ENCODE measurements around the gene ARID4A. TPM values are rescaled to one million over a fixed set of nuclear protein-coding genes. Genes with fewer than 3 reads are reported as not detected.
"Not testable (repeated sequence)": the region's sequence is repeated elsewhere in the genome, so short reads cannot be mapped to it uniquely, and the experiment has no call there.

The ARID4A gene
- polyA plus RNA-seq (2013, experiment 1 of 2): 24.6 TPM
- polyA plus RNA-seq (2013, experiment 2 of 2): 24.5 TPM

GRCh38 chr14:58298477-58299400 is at the start of gene ARID4A:
TSS of gene ARID4A (plus strand) at chr14:58298555. CDS start at chr14:58299855, 1,300 bp downstream.
- WGBS, 2 donors (ENCODE audit: extremely low coverage in 2 of 2, insufficient read length in 2 of 2, insufficient replicate concordance in 1 of 2): no CpG with 5 or more reads among the region's 79 CpGs
- H3K14ac ChIP-seq (ENCODE audit: low read length): peak within 1 kb of the TSS; percentile 65
- peak within 1 kb of the TSS; percentile 95 for H3K27ac ChIP-seq (replicated peaks; ENCODE audit: low read length)
- H3K4me3 ChIP-seq (ENCODE audit: low read length in 2 of 2): peak within 1 kb of the TSS; percentile 66 to 97
- peak within 1 kb of the TSS; percentile 68 for H3K4me2 ChIP-seq (ENCODE audit: insufficient read depth, low read length, poor library complexity, severe bottlenecking)
- peak within 1 kb of the TSS; percentile 47 for H2BK120ac ChIP-seq (ENCODE audit: low read depth, low read length)
- peak within 1 kb of the TSS; percentile 89 for H2BK5ac ChIP-seq (ENCODE audit: low read length)
- no peaks in the 10 kb centered on the region for H3K27me3 ChIP-seq (ENCODE audit: control insufficient read depth in 3 of 3, insufficient read depth in 3 of 3, low read depth in 1 of 3, low read length in 3 of 3)
- peak within 1 kb of the TSS; percentile 62 for H2BK15ac ChIP-seq (ENCODE audit: low read length)
- peak within 1 kb of the TSS; percentile 5 for H3K4ac ChIP-seq (ENCODE audit: low read length)
- H3K18ac ChIP-seq (ENCODE audit: low read length): peak within 1 kb of the TSS; percentile 98
- peak within 1 kb of the TSS; percentile 93 for H2AFZ ChIP-seq (ENCODE audit: low read length)
- peak within 1 kb of the TSS; percentile 58 for H3K23ac ChIP-seq (ENCODE audit: low read depth, low read length, poor library complexity)
- no peaks in the 10 kb centered on the region for H3K9me3 ChIP-seq (replicated peaks in 1 of 2; ENCODE audit: control insufficient read depth in 2 of 2, insufficient read depth in 1 of 2, low read depth in 1 of 2, low read length in 2 of 2)
- no peak within 1 kb of the TSS for H4K8ac ChIP-seq (ENCODE audit: low read depth, low read length)
- peak within 1 kb of the TSS; percentile 22 for H2BK12ac ChIP-seq (ENCODE audit: low read length)
- no peak for DNase-seq (ENCODE audit: low spot score)
- peaks cover 9 to 56% of the 10 kb centered on the region in 2 donors for H3K36me3 ChIP-seq (replicated peaks in 1 of 2; ENCODE audit: control insufficient read depth in 2 of 2, insufficient read depth in 2 of 2, low read length in 2 of 2)
- peak within 1 kb of the TSS; percentile 70 for H2AK5ac ChIP-seq (ENCODE audit: low read depth, low read length)
- no peak within 1 kb of the TSS for H4K91ac ChIP-seq (ENCODE audit: low read depth, low read length, poor library complexity)
- peak within 1 kb of the TSS; percentile 93 for H3K9ac ChIP-seq (ENCODE audit: low read depth, low read length, poor library complexity)
- peaks cover 0 to 4% of the 10 kb centered on the region in 2 donors for H3K4me1 ChIP-seq (ENCODE audit: control insufficient read depth in 2 of 2, insufficient read depth in 1 of 2, low read depth in 1 of 2, low read length in 2 of 2)
- peaks cover 12% of the 10 kb centered on the region for H3K79me1 ChIP-seq (ENCODE audit: low read depth, low read length)

- H3K36me3 ChIP-seq (replicated peaks in 1 of 2; ENCODE audit: control insufficient read depth in 2 of 2, insufficient read depth in 2 of 2, low read length in 2 of 2): peaks cover 11 to 79% of the 10 kb centered on the region in 2 donors
Observed at GRCh38 chr14:58249611-58250010, 48.7 kb upstream of the ARID4A start.

GRCh38 chr14:58258156-58258555 is 40.2 kb upstream of the ARID4A start:
- Histone ChIP-seq H3K14ac (ENCODE audit: low read length) (no peak overlapping the region), H2BK15ac (ENCODE audit: low read length) (no peak overlapping the region), H3K27ac (replicated peaks; ENCODE audit: low read length) (no peak overlapping the region), H3K79me1 (ENCODE audit: low read depth, low read length) (peaks cover 2% of the 10 kb centered on the region), H2AK5ac (ENCODE audit: low read depth, low read length) (no peak overlapping the region), H3K4ac (ENCODE audit: low read length) (no peak overlapping the region), H2BK5ac (ENCODE audit: low read length) (no peak overlapping the region), H3K9ac (ENCODE audit: low read depth, low read length, poor library complexity) (no peak overlapping the region), H3K18ac (ENCODE audit: low read length) (no peak overlapping the region), H3K27me3 (ENCODE audit: control insufficient read depth in 3 of 3, insufficient read depth in 3 of 3, low read depth in 1 of 3, low read length in 3 of 3) (no peaks in the 10 kb centered on the region), H3K9me3 (replicated peaks in 1 of 2; ENCODE audit: control insufficient read depth in 2 of 2, insufficient read depth in 1 of 2, low read depth in 1 of 2, low read length in 2 of 2) (no peaks in the 10 kb centered on the region), H2BK12ac (ENCODE audit: low read length) (no peak overlapping the region), H3K4me1 (ENCODE audit: control insufficient read depth in 2 of 2, insufficient read depth in 1 of 2, low read depth in 1 of 2, low read length in 2 of 2) (no peaks in the 10 kb centered on the region), H2BK120ac (ENCODE audit: low read depth, low read length) (no peak overlapping the region), H3K36me3 (replicated peaks in 1 of 2; ENCODE audit: control insufficient read depth in 2 of 2, insufficient read depth in 2 of 2, low read length in 2 of 2) (peaks cover 18 to 98% of the 10 kb centered on the region in 2 donors), H4K8ac (ENCODE audit: low read depth, low read length) (no peak overlapping the region), H2AFZ (ENCODE audit: low read length) (no peak overlapping the region), H4K91ac (ENCODE audit: low read depth, low read length, poor library complexity) (no peak overlapping the region), H3K23ac (ENCODE audit: low read depth, low read length, poor library complexity) (no peak overlapping the region), H3K4me2 (ENCODE audit: insufficient read depth, low read length, poor library complexity, severe bottlenecking) (no peak overlapping the region), H3K4me3 (ENCODE audit: low read length in 2 of 2) (no peak overlapping the region)
- no peak for DNase-seq (ENCODE audit: low spot score)
- no CpG with 5 or more reads among the region's 4 CpGs for WGBS, 2 donors (ENCODE audit: extremely low coverage in 2 of 2, insufficient read length in 2 of 2, insufficient replicate concordance in 1 of 2)

More at GRCh38 chr14:58249611-58250010, 48.7 kb upstream of the ARID4A start:
- H4K91ac ChIP-seq (ENCODE audit: low read depth, low read length, poor library complexity): no peak overlapping the region
- no peak overlapping the region for H3K23ac ChIP-seq (ENCODE audit: low read depth, low read length, poor library complexity)
- no peak overlapping the region for H2BK12ac ChIP-seq (ENCODE audit: low read length)
- H3K4me1 ChIP-seq (ENCODE audit: control insufficient read depth in 2 of 2, insufficient read depth in 1 of 2, low read depth in 1 of 2, low read length in 2 of 2): peaks cover 0 to 2% of the 10 kb centered on the region in 2 donors
- H3K27ac ChIP-seq (replicated peaks; ENCODE audit: low read length): no peak overlapping the region
- H2BK120ac ChIP-seq (ENCODE audit: low read depth, low read length): no peak overlapping the region
- H3K9me3 ChIP-seq (replicated peaks in 1 of 2; ENCODE audit: control insufficient read depth in 2 of 2, insufficient read depth in 1 of 2, low read depth in 1 of 2, low read length in 2 of 2): no peaks in the 10 kb centered on the region
- no peak overlapping the region for H3K4me2 ChIP-seq (ENCODE audit: insufficient read depth, low read length, poor library complexity, severe bottlenecking)
- H3K27me3 ChIP-seq (ENCODE audit: control insufficient read depth in 3 of 3, insufficient read depth in 3 of 3, low read depth in 1 of 3, low read length in 3 of 3): no peaks in the 10 kb centered on the region
- no CpG with 5 or more reads among the region's 8 CpGs for WGBS, 2 donors (ENCODE audit: extremely low coverage in 2 of 2, insufficient read length in 2 of 2, insufficient replicate concordance in 1 of 2)
- no peak overlapping the region for H3K4me3 ChIP-seq (ENCODE audit: low read length in 2 of 2)
- no peak overlapping the region for H2AK5ac ChIP-seq (ENCODE audit: low read depth, low read length)
- no peak overlapping the region for H3K4ac ChIP-seq (ENCODE audit: low read length)
- no peak overlapping the region for H4K8ac ChIP-seq (ENCODE audit: low read depth, low read length)
- H3K9ac ChIP-seq (ENCODE audit: low read depth, low read length, poor library complexity): no peak overlapping the region
- peaks cover 5% of the 10 kb centered on the region for H3K79me1 ChIP-seq (ENCODE audit: low read depth, low read length)
- no peak for DNase-seq (ENCODE audit: low spot score)
- H2AFZ ChIP-seq (ENCODE audit: low read length): no peak overlapping the region
- H2BK15ac ChIP-seq (ENCODE audit: low read length): no peak overlapping the region
- H2BK5ac ChIP-seq (ENCODE audit: low read length): no peak overlapping the region
- no peak overlapping the region for H3K18ac ChIP-seq (ENCODE audit: low read length)
- no peak overlapping the region for H3K14ac ChIP-seq (ENCODE audit: low read length)

GRCh38 chr14:58262005-58262404 is 36.4 kb upstream of the ARID4A start:
- not testable (repeated sequence) for H3K4me3 ChIP-seq (ENCODE audit: low read length in 2 of 2); H2BK5ac ChIP-seq (ENCODE audit: low read length); H3K14ac ChIP-seq (ENCODE audit: low read length); H3K9ac ChIP-seq (ENCODE audit: low read depth, low read length, poor library complexity); H3K27me3 ChIP-seq (ENCODE audit: control insufficient read depth in 3 of 3, insufficient read depth in 3 of 3, low read depth in 1 of 3, low read length in 3 of 3); H3K4me2 ChIP-seq (ENCODE audit: insufficient read depth, low read length, poor library complexity, severe bottlenecking); H2BK12ac ChIP-seq (ENCODE audit: low read length); H3K27ac ChIP-seq (replicated peaks; ENCODE audit: low read length); H3K23ac ChIP-seq (ENCODE audit: low read depth, low read length, poor library complexity); H4K91ac ChIP-seq (ENCODE audit: low read depth, low read length, poor library complexity); DNase-seq (ENCODE audit: low spot score); H3K9me3 ChIP-seq (replicated peaks in 1 of 2; ENCODE audit: control insufficient read depth in 2 of 2, insufficient read depth in 1 of 2, low read depth in 1 of 2, low read length in 2 of 2); H2AFZ ChIP-seq (ENCODE audit: low read length); H2BK120ac ChIP-seq (ENCODE audit: low read depth, low read length); H3K79me1 ChIP-seq (ENCODE audit: low read depth, low read length); H3K4me1 ChIP-seq (ENCODE audit: control insufficient read depth in 2 of 2, insufficient read depth in 1 of 2, low read depth in 1 of 2, low read length in 2 of 2); H3K4ac ChIP-seq (ENCODE audit: low read length); H2AK5ac ChIP-seq (ENCODE audit: low read depth, low read length); H4K8ac ChIP-seq (ENCODE audit: low read depth, low read length); H2BK15ac ChIP-seq (ENCODE audit: low read length); H3K18ac ChIP-seq (ENCODE audit: low read length)
- H3K36me3 ChIP-seq (replicated peaks in 1 of 2; ENCODE audit: control insufficient read depth in 2 of 2, insufficient read depth in 2 of 2, low read length in 2 of 2): peaks cover 15 to 98% of the 10 kb centered on the region in 2 donors
- no CpG with 5 or more reads among the region's 10 CpGs for WGBS, 2 donors (ENCODE audit: extremely low coverage in 2 of 2, insufficient read length in 2 of 2, insufficient replicate concordance in 1 of 2)
